ENCODE measurements around the gene USP20.

DNA sequence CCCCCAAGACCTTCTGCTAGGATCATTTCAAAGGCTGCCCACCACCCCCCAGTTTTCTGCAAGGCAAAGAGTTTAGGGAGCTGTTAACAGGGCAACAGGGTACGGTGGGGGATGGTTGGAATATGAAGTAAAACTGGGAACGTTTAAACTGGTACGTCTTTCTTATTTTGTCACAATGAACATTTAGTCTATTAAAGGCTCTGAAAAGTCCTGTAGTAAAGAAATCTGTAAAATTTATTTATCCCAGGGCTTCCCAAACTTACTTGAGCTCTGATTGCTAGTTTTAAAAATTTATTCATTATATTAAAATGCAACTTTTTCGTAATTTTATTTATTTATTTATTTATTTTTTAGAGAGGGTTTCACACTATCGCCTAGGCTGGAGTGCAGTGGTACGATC is 62.0 kb downstream of the USP20 start:
- no peak for TF ChIP-seq CTCF (IDR thresholded peaks at IDR 0.05; ENCODE audit: insufficient read depth, low read length, poor library complexity, severe bottlenecking)
- TF ChIP-seq EZH2phosphoT487 (conservative IDR thresholded peaks at IDR 0.05; ENCODE audit: low read length) = no peak

All from SU-DHL-6 (cell line).